ENCODE measurements around the gene MYL3. TPM values are rescaled to one million over a fixed set of nuclear protein-coding genes. Genes with fewer than 3 reads are reported as not detected.

Gene MYL3
- total and polyA plus RNA-seq, 2 experiments from 2014 or later, result not detected

GRCh38 chr3:46900007-46900292 is 36.7 kb upstream of the MYL3 start (continued):
- TF ChIP-seq CTCF (conservative IDR thresholded peaks at IDR 0.05; ENCODE audit: low read depth in 2 of 2) (no peak), REST (IDR thresholded peaks at IDR 0.05; ENCODE audit: unreplicated experiment) (no peak), CREB1 (CRISPR knock-in tag; IDR thresholded peaks at IDR 0.05; ENCODE audit: low read depth) (no peak), STAT1 (IDR thresholded peaks at IDR 0.05; ENCODE audit: unreplicated experiment) (no peak), JUNB (IDR thresholded peaks at IDR 0.05; ENCODE audit: unreplicated experiment) (no peak), ZNF331 (CRISPR knock-in tag; IDR thresholded peaks at IDR 0.05; ENCODE audit: low read depth) (no peak)

- Histone ChIP-seq H3K27me3 (ENCODE audit: insufficient read depth) (peaks cover 21% of the 10 kb centered on the region), H3F3A (replicated peaks; ENCODE audit: low read depth) (no peaks in the 10 kb centered on the region), H3K79me2 (replicated peaks; ENCODE audit: insufficient read depth) (no peaks in the 10 kb centered on the region), H2AFZ (peak overlapping the region; percentile 74; the same call in 1 of the 2 replicates), H3K4me1 (ENCODE audit: insufficient read depth) (no peaks in the 10 kb centered on the region), H3K27ac (ENCODE audit: low read depth) (no peak overlapping the region), H3K9me2 (ENCODE audit: insufficient read depth) (no peaks in the 10 kb centered on the region), H4K20me1 (replicated peaks; ENCODE audit: insufficient read depth) (0 out of 2 replicates have a peak, but pooled peaks cover 3% of the 10 kb centered on the region), H3K4me3 (peak overlapping the region; percentile 45; the same call in 1 of the 2 replicates), H3K4me2 (peak overlapping the region; percentile 76), H3K36me3 (ENCODE audit: insufficient read depth) (no peaks in the 10 kb centered on the region)
- H3K4me3 Mint-ChIP-seq, result peak overlapping the region; percentile 62; the same call in 2 of the 3 replicates
- peaks cover 8% of the 10 kb centered on the region; the same call in 2 of the 3 replicates for H3K4me1 Mint-ChIP-seq
- DNase-seq (ENCODE audit: low spot score), result no peak
- peaks cover 27% of the 10 kb centered on the region for H3K27me3 Mint-ChIP-seq (ENCODE audit: insufficient read depth, low read depth, poor library complexity)
- no peaks in the 10 kb centered on the region for H3K36me3 Mint-ChIP-seq (ENCODE audit: low read depth)
- no peaks in the 10 kb centered on the region for H3K9me3 Mint-ChIP-seq
- ATAC-seq, result peak; percentile 5; the same call in 2 of the 3 replicates
- H3K27ac Mint-ChIP-seq, result no peak overlapping the region
- TF ChIP-seq EZH2 (IDR thresholded peaks at IDR 0.05; ENCODE audit: low read depth, unreplicated experiment) (no peak), REST (IDR thresholded peaks at IDR 0.05; ENCODE audit: unreplicated experiment) (no peak), JUNB (IDR thresholded peaks at IDR 0.05; ENCODE audit: unreplicated experiment) (no peak), ZNF114 (CRISPR knock-in tag; IDR thresholded peaks at IDR 0.05) (no peak), NANOG (IDR thresholded peaks at IDR 0.05; ENCODE audit: borderline replicate concordance) (no peak), ETS1 (IDR thresholded peaks at IDR 0.05) (no peak)
Observed at GRCh38 chr3:46899151-46900006, 36.1 kb upstream of the MYL3 start.
